NOMO-1 treated with dmso at 0.1 percent for 144 hours (cell line): Measurements from ENCODE around the gene CACNA2D4.

ENCODE experiments used
- DNase-seq: peaks from one replicate; lab custom pipeline; 2025; ENCODE audit not compliant: unreplicated experiment; lab: John Stamatoyannopoulos, UW

Gene CACNA2D4

DNA sequence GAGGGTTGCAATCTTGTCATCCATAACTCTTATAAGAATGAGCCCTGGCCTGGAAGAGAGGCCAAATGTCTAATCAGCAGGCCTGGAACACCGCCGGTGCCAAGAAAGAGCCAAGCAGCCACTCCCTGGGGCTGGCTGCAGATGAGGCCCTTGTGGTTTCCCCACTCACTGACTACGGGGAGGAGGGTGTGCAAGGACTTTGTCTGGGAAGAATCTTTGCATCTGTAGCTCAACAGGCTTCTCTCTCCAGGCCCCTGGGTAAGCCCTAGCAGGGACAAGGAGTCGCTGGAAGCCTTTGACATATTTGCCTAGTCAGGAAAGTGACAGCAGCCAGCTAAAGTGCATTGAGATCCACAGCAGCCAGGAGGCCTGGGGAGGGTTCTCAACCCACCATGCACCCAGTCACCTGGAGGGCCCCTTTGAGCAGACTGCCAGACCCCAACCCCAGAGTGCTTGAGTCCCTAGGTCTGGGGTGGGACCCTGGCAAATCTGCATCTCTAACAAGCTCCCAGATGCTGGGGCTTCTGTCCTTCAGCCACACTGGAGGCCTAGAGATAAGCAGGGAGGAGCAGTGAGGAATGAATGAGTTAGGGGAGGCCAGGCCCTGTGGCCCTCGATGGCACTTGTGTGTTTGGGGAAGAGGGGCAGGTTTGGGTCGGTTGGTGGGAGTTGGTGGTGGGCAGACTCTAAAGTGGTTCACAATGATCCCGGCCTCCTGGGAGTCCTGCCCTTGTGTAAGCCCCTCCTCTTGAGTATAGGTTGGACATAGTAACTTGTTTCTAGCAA lies 112.0 kb downstream of the CACNA2D4 start:
- no peak for DNase-seq

DNA sequence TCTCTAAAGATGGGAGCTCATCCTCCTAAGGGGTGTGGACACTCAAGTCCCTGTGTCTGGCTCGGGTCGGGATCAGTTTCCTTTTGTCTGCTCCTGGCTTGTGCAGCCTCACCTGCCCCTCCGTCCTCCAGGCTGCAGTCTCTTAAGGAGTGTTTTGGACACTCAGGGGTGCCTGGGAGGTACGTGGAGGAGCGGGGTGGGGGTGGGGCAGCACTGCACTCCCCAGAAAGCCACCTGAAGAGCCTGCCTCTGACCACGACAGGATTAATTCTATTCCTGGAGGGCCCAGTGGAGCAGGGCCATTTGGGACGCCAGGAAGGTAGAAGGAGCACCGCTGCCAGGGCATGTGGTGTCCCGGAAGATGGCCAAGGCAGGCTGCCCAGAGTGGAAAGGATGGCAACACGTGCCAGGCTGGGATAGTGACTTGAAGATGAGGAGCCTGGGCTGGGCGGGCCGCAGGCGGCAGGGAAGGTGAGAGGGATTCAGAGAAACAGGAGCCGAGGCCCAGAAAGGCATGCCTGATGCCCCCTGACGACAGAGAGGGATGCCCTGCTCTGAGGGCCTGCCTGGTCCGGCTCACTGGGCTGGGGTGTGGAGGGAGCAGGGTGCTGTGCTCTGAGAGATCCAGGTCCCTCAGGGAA lies 112.9 kb downstream of the CACNA2D4 start:
- no peak for DNase-seq

DNA sequence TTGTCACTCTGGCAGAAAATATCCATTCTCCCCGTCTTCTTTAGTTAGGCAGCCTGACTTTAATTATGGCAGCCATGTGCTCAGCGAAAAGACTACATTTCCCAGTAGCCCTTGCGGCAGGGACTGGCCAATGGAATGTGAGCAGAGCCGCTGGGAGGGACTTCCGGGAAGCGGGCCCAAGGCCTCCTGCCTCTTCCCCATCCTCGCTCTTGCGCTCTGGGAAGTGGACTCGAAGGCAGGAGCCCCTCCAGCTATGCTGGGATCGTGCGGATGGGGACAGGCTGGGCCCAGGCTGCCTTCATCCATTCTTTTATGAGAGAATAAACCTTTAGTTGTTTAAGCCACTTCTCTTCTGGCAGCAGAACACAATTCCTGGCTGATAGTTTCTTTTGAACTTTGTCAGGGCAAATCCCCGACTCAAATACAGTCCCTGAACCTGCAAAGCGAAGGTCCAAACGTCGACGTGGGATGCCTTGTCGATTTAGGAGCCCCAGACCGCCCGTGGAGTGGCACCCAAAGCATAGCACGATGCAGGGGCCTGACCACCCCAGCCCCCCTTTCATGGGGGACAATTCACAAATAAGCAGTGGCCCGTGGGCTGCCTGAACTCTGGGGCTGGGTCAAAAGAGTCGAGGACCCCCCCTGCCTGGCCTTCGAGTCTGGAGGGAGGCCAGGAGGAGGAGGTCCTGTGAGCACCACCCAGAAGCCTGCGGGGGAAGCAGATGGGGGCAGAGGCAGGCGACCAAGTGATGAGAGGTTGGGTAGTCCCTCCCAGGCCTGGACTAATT lies 113.7 kb downstream of the CACNA2D4 start:
- DNase-seq = peak; percentile 61

DNA sequence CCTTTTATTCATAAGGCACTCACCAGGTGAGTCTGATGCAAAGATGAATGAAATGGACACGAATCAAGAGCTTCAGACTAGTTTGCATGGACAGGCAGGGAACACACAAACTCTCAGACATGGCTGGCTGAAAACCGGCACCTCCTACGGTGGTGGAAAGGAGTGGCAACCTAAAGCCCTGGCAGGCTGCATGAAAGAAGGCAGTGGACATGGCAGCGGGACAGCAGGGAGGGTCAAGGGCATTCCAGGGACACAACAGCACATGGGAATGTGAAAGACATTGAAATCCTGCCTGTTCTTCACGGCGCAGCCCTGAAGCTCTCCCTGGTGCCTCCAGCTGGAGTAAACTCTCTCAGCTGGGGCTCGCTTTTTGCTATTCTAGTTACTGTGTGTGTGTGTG lies 114.7 kb downstream of the CACNA2D4 start:
- no peak for DNase-seq

DNA sequence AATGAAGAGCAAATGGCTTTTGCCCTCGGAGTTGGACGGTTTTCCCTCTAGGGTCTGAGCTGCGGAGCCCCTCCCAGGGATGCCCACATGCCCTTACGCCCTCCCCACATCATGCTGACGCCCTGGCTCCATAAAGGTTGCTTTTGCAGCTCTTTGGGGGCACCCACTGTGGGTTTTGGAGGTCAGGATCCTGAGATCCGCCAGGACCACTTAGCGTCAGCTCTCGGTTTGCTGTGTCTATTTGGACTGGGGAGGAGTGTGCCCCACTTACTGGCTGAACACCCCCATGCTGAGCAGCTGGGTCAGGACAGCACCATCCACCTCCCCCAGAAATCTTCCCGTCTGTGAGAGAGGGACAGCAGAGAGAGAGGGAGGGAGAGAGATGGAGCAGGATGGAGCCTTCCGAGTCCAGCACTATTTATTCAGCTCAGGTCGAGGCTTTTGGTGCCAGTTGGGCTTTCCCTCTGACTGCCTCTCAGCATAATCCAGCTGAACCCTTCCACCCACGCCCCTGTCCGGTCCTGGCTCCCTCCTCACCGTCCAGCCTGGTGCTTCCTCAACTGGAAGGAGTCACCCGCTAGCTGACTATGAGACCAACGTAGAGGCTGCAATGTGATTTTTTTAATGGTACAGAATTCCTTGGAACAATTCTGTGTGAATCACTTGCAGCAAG lies 117.0 kb downstream of the CACNA2D4 start:
- DNase-seq = no peak

DNA sequence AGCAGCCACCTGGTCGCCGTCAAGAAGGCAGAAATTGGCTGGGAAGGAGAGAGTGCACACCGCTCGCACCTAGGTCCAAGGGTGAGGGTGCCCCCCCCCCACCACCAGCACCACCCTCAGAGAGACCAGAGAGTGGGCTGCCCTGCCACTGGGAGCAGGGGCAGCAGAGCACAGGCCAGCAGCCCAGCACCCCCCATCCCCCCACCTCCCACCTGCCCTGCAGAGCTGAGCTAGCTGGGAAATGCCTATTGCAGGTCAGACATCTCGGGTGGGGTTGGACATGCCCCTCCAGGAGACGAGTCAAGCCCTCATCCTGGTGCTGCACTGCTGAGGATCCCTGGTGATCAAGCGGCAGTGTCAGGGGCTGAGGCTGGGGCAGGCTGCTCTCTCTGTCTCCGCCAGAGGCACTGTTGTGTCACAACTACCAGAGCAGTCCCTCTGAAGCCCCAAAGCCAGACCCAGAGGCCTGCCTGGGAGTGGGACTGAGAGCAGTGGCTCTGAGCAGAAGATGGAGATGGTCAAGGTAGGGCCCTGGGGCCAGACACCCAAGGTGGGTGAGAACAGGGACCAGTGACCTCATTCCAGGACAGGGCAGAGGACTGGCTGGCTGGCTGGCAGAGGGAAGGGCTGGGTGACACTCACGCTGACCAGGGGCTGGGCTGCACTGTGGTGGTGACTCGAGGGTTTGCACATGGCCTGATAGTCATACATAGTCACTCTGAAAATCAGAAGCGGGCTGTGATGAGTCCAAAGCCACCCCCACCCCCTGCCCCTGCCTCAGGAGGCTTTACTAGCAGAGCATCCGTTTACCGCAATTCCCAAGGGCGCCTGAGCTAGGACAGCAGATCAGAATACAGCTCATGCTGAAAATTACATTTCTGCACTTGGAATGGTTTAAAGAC lies 117.8 kb downstream of the CACNA2D4 start:
- DNase-seq = no peak

DNA sequence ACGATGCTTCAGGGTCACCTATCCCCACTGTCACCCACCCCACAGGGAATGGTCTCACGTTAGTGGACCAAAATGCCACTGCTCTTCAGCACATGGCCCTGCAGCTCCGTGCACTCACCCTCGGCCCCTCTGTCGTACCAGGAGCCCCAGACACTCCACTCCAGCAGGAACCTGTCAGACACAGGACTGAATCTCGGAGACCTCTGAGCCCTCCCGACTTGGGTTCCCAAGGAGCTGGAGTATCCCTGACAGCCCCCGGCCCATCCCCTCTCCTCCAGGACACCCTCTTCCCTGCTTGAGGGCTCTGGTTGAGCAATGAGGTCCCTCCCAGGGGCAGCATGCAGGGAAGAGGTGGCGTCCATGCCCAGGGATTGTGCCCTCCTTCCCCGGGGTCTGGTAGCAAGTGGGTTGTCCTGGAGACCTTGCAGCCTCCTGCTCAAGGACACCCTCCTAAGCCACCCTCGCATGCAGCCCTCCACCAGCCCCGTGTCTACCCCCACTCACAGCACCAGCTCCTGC lies 118.5 kb downstream of the CACNA2D4 start:
- DNase-seq = no peak

DNA sequence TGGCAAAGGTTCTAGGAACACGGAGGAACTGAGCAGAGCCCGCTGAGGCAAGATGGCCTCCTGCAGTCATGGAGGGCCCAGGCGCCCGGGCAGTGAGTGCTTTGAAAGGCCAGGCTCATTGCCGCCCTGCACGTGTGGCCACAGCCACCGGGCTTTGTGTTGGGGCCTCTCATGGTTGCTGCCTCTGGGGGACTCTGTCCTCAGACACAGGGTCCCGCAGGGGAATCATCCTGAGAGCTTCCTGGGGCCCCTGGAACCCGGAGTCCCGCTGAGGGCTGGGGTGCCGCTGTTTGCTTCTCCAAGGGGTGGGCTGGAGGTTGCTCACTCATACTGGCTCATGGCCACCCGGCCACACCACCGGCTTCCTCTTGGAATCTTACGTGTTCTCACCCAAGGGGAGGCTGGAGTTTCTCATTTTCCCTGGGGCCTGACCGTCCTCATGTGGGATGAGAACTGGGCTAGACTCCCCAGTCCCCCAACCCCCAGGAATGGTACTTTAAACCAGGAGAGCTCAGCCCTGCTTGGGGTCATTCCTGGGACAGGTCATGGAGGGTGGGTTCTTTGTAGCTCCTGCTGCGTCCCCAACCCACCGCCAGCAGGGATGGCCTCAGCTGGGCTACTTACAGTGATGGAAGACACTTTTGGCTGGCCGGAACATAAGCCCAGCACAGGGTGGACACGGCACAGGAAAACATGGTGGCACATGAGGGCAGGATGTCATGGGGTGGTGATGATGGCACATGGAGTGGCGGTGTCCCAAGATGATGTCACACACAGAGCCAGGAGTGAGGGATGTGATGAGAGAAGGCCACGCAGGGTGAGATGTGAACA lies 119.2 kb downstream of the CACNA2D4 start:
- no peak for DNase-seq

DNA sequence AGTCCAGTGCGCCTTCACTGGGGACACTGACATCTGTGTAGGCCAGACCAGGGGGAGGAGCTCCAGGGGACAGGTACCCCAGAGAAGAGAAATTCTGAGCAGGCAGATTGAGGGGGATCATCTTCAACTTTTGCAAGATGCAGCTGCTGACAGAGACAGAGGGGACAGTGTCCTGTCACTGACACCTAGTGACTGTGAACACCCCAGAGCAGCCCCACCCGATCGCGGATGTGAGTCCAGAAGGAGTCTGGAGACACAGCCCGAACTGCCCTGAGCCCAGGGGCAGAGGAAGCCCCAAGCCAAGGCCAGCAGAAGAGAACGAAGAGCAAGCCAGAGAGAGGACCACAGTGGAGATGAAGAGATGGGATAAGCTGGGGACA lies 119.8 kb downstream of the CACNA2D4 start:
- DNase-seq = no peak

DNA sequence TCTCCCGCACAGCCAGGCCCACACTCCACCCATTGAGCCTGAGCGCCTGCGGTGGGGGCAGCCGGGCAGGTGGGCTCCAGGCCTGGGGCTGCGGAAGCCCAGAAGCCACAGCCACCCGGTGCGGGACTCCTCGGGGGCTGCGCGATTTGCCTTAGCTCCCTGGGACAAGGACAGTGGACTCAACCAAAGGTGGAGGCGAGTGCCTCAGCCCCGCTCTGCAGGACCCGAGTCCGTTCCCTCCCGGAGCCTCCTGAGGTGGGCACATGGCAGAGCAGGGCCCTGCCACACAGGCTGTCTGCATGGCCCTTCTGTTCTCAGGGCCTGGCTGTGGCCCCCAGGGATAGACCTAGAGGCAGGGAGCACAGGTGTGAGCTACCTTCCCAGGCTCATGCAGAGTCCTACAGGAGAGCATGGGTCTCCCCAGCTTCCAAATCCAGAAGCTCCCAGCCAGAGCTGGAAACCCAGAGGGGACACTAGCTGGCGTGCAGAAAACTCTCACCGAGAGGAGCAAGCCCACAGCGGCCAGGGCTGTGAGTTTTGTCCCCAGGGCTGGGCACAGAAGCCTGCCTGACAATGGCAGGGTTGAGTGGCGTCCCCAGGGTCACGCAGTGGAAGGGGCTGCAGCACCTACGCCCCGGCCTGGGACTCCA lies 120.3 kb downstream of the CACNA2D4 start:
- no peak for DNase-seq

DNA sequence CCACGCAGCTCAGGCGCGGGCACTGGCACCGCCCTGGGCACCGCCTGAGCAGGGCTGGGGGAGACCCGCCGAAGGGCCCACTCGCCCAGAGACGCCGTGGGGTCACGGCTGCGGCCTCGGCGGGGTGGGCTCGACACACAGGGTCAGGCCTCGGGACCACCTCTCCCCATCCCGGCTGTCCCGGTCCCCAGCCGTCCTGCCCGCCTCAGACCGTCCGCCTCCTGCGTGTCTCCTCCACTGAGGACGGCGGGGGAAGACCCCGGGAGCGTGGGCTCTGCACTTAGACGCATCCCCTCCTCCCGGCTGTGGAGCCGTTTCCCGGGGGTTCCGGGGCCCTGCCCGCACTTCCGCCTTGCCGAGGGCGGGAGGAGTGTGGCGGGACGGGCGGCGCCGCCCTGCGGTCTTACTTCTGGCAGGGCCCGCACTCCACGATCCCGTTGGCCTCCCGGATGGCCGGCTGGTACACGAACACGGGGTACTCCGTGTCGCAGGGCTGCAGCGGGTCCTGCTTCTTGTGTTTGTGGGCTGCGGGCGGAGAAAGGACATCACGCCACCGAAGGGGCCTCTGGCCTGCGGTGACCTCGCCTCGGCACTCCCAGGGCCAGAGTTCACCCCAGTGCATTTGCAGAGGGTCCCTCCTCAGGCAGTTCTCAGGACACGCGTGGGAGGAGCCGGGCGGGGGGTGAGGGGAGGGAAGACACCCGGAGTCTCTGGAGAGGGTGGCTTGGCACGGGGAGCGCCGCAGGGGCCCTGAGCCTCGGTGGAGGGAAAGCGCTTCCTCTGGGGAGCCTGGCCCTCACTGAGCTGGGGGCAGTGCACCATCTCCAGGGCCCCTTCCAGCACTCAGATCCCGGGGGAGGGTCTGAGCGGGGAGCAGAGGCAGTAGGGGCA lies 121.2 kb downstream of the CACNA2D4 start:
- DNase-seq = peak; percentile 42

DNA sequence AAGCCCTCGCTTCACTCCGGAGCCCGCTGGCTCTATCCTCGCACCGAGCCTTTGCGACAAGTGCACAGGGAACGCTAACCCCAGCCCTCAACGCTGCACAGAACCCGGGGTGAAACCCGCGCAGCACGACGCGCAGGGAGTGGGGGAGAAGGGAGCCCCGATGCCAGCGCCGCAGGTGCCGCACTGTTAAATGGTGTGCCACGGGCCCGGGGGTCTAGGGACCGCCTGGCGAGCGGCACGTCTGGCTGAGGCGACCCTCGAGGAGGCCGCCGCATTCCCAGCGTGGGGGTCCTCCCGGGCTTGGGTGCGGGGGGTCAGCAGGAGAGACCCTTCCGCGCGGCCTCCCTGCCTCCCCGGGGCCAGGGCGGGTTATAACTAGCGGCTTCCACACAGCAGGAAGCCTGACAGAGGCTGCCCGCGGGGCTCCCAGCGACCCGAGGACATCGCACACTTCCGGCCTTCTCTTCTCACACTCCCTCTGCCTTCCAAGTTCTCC lies 121.9 kb downstream of the CACNA2D4 start:
- peak; percentile 58 for DNase-seq

DNA sequence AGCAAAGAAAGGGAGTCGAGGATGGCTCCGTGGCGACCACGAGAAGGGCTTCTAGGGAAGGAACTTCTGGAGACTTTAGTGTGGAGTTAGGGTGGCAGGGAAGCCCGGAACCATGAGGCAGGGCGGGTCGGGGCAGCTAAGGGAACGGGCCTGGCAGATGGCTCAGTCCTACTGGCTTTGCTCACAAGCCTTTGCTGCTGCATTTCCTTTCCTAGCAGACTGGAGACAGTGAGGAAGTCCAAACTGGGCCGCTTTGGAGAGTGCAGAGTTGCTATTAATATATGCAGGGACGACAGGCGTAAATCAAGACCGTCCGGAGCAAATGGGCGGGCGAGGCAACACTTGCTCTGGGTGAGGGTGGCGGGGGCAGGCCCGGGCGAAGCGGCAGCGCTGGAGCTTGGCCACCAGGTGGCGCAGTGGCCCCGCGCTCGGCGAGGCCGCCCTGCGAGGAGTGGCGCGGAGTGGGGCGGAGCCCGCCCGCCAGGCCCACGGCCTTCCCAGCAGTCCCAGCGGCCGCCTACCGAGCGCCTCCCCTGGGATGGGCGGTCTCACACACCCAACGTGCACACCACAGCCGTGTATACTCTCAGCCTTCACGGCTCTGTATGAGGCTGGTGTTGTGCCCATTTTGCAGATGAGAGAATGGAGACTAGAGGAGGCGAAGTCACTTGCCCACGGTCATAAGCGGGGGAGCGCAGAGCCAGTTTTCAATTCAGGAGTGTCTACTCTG lies 122.5 kb downstream of the CACNA2D4 start:
- DNase-seq = peak; percentile 94

DNA sequence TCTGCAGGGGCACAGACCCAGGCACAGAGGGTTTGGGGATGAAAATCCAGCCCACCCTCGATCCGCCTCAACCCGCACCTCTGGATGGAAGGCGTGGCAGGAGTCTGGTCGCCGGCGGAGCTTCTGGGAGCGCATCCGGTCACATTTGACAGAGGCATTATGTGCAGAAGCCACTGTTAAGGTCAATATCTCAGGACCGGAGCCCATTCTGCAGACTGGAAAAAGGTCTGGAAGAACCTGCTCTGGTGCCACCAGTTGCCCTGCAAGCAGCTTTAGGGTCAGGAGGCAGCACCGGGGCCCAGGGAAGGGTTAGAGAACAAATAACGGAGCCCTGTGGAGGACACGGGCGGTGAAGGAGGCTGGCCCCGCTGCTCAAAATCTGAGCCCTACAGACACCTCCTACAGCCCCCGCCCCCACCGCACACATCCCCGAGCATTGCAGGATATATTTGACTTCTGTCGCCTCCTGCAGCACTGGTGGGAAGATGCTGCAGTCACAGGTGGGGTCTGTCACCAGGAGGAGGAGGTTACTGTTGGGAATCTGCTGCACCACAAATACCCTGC lies 123.1 kb downstream of the CACNA2D4 start:
- DNase-seq = no peak

DNA sequence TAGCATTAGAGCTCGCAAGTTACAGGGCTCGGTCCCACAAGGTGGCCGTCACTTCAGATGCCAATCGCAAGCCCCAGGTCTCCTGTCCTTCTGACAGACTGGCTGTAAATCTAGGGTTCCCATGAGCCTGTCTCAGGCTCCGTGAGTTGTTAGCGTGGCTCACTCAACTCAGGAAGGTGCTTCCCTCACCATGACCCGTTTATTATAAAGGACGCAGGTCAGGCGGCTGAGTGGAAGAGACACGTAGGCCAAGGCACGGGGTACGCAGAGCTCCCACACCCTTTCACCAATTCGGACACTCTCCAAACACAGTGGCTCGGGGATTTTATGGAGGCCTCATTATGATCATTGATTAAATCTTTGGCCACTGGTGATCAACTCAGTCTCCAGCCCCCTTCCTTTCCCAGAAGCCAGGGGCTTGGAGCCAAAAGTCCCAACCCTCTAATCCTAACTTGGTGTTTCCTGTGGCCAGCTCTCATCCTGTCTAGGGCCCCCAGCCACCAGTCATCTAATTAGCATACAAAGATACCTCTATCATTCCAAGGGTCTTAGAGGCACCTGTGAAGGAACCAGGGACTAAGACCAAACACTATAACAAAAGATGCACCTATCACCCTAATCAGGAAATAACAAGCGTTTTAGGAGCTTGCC lies 123.9 kb downstream of the CACNA2D4 start:
- DNase-seq = no peak
